Medulla oblongata (tissue), 1 donor: Measurements from ENCODE around the gene CACNA2D2.

Experiments
- DNase-seq: peaks from one replicate; pipeline ENCODE4 v3.0.0-alpha.2; 2015; ENCODE audit errors: extremely low spot score

The CACNA2D2 gene

DNA sequence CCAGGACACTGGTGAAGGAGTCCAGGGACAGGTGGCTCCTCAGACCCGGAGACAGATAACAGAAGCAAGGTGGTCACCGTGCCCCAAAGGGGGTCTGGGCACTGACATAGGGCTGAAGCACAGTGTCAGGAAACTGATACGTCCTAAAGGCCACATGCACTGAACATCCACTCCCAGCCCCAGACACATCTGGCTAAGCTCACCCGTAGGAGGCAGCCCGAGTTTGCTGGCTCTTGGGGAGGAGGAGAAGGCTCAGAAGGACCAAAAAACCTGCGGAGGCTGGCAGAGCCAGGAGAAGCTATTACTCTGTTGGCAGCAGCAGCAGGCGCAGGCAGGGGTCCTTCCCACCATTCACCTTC is 1.2 kb downstream of the CACNA2D2 start:
- DNase-seq, result no peak

DNA sequence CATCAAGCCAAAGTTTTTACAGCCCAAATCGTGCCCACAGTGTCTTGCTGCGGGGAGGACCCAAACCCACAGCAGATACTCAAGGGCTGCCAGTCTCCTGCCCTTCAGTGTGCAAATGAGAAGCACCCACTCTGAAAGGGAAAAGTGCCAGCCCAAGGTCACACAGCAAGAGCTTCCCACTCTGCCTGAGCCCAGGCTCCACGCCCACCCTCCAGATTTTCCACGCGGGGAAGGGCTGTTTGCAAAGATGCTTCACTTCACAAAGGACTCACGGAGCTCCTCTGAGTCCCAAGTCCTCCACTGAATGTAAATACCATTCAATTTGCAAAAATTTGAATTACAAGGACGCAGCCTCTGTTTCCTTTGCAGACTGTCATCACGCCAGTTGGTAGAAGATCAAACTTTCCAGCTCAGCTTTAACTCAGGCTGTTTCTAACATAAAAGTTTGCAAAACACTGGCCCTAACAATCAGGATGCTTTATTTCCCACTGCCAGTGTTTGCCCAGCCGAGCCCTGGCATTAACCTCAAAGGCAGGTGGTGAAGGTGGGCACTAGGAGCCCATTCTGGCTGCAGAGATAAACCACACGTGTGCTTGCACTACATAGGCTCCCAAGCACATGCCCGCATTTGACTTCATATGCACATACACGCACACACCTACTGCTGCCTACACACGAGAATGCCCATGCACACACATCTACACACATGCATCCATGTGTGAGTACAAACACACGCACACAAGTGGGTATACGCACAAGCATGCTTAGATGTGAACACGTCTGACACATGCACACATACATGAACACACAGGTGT is 7.6 kb downstream of the CACNA2D2 start:
- no peak for DNase-seq

GRCh38 chr3:50494126-50494525 is 9.3 kb downstream of the CACNA2D2 start:
- no peak for DNase-seq

DNA sequence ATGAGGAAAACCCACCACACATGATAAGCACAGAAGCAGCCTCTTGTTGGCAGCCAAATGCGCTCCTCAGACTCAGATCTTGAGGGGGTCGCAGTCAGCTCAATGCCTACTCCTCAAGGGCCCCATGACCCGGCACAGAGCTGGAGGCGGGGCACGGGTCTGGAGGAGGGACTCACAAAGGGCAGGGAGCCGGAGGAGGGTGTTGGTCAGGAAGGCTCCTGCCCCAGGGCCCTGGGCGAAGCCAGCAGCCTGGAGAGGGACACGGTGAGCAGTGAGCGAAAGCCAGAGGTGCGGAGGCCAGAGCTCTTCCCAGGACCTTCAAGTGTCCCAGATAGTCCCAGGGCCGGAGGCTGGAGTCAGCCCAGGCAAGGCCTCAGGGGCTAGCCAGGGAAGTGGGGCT is 9.8 kb downstream of the CACNA2D2 start:
- no peak for DNase-seq

DNA sequence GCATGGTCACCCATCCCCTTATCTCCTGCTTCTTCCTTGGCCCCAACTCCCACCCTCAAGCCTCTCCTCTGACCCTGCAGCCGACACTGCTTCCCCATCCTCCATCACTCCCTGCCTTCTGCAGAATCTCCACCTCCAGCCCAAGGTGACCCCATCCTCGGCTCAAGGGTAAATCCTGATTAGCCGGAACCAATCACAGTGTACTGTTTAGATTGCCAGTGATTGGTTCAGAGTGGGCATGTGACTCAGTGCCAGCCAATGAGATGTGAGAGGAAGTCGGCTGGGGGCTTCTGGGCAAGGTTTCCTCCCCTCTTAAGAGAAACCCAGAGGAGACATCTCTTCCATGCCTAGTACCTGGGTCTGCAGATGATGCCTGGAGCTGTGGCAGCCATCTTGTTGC is 10.3 kb downstream of the CACNA2D2 start:
- no peak for DNase-seq

DNA sequence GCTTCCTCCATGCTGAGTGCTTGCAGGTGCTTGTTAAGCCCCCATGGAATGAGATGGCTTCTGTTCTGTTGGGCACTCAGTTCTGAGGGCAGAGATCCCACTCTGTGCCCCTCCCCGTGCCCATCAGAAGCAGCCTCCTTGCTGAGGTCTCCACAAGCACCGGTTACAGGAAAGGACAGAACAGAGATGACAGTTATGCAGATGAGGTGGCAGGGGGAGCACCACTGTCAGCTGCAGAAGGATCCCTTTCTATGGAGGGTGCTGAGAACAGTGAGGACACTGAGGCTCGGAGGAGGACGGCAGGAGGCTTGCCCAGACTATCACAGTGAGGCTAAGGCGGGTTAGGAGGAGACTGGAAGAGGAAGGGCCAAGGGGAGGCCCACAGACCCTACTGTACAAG is 12.4 kb downstream of the CACNA2D2 start:
- no peak for DNase-seq

DNA sequence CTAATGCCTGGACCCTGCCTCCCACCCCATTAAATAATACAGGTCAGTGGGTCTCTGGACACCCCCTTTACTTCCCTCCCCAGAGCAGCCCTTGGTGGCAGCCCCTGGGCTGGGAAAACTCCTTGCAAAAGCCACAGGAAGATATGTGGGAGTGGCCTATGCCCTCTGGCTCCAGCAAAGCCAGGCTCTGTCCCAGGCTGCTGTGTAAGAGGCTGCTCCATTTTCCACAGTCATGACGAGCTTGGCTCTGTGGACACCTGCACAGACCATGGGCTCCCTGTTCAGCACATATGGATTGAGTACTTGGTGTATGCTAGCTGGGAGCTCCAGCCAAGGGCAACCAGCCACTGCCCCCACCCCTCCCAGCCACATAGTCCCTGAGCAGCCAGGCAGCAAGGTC is 13.0 kb downstream of the CACNA2D2 start:
- no peak for DNase-seq

- DNase-seq, result no peak
Observed at GRCh38 chr3:50487181-50487580, 16.3 kb downstream of the CACNA2D2 start.

GRCh38 chr3:50486219-50486888 is 17.1 kb downstream of the CACNA2D2 start:
- DNase-seq, result no peak

GRCh38 chr3:50484722-50485121 is 18.7 kb downstream of the CACNA2D2 start:
- DNase-seq, result no peak

GRCh38 chr3:50483374-50483773 is 20.1 kb downstream of the CACNA2D2 start:
- no peak for DNase-seq

DNA sequence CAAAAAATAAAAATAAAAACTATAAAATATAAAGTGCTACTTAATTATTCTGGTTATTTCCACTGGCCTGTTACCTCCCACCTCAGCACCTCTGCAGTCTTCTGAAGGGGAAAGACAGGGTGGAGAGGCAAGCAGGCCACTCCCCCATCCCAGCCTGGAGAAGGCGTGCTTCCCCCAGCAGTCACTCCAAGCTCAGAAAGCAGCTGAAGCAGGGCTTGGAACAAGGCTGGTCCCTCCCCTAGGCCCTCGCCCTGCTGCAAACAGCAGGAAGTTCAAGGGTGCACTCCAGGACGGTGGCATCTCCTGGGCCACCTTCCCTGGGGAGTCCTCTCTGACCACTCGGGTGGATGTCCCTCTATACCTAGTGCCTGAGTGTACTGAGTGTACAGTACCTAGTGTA is 21.4 kb downstream of the CACNA2D2 start:
- no peak for DNase-seq

DNA sequence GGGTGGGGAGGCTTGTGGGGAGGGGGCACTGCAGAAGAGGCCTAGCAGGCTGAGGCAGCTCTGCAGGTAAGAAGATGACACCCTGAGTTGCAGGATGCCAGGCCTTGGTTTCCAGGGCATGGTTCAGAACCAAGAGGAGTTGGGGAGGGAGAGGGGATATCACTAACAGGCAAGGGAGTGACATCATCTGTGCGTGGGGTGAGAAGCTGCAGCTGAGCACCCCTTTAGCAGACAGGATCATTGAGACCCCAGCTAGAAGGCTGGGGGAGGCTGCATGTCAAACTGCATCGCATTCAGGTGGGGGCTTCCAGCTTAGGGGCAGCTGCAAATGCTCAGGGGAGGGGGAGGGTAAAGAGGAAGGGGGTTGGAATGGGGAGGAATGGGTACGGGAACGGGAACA is 23.0 kb downstream of the CACNA2D2 start:
- no peak for DNase-seq

DNA sequence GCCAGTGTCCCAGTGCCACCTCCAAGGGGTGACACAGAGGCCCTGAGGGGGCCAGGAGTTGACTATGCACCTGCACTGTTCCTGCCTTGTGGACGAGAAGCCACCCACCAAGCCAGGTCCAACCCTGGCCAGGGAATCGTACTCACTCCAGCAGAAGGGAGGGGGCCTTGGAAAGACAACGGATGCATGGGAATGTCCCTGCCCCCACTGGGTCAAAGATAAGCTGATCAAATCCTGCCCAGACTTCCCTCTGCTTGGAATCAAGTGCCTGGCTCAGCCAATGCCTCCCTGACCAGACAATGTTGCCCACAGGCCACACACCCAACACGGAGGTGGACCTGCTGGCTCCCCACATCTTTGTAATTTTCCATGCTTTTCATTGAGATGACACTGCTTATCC is 23.9 kb downstream of the CACNA2D2 start:
- DNase-seq, result no peak

- DNase-seq, result no peak
Observed at GRCh38 chr3:50478671-50479260, 24.7 kb downstream of the CACNA2D2 start.

GRCh38 chr3:50478051-50478450 is 25.4 kb downstream of the CACNA2D2 start:
- no peak for DNase-seq

DNA sequence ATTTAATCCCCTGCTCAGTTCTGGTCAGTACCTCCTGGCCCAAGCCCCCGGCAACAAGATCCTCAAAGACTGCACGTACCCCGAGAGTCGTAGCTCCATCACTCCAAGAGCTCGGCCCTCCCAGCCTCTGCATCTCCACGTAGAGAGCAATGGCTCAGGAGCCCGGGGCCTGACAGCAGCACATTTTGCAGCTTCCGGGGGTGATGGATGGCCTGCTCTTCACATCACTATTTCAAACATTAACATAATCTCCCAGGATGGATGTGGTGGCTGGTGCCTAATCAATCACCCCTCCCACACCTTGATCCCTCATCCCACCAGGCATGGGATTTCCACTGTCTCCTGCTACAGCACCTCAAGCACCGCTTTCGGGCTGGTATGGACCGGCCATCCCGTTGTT is 28.1 kb downstream of the CACNA2D2 start:
- no peak for DNase-seq

DNA sequence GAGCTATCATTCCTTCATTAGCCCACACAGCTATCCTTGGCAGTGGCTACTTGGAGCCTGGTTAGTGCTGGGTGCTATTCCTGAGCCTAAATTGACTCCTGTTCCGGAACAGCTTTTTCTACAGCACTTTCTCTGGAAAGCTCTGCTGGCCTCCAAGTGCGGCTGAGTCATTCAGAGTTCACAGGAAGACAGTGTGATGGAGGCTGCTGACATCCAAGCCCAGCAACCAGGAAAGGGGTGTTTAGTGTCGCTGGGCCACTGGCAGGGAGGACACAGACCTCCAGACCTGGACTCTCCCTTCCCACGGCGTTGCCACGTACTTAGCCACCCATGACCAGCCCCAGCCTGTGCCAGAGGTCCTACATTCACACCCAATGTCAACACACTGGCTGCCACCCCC is 28.7 kb downstream of the CACNA2D2 start:
- DNase-seq, result peak; percentile 12

DNA sequence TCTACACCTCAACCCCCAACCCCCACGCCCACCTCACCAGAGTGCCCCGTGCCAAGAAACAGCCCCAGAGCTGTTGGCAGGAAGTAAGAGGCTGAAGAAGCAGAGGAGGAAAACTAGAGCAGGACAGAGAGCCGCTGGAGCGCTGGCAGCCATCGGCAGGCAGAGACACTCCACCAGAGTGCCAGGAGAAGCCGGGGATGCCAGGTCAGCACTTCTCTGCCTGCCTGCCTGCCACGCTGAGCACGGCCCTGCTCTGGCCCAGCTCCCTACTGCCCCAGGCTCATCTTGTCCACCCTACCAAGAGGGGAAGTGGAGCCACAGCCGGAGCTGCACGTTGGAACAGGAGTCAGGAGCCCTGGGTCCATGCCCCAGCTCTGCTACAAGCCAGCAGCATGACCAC is 29.7 kb downstream of the CACNA2D2 start:
- peak; percentile 38 for DNase-seq

DNA sequence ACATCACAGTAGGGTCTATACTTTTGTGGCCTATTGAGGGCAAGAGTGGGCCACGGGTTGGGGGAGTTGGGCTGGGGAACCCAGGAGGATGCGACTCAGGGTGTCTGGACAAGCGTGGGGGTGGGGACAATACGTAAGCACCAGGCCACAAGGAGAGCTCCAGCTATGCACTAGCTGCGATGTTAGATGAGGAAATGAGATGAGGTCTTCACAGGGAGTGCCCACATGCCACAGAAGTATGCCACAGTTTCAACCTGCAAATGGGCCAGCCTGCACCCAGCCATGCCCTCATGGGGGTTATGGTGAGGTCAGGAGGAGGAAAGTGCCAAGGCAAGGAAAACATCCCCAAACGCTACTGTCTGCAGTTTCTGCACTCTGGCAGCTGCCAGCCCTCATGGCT is 30.5 kb downstream of the CACNA2D2 start:
- DNase-seq, result no peak

- DNase-seq, result no peak
Observed at GRCh38 chr3:50470658-50471057, 32.8 kb downstream of the CACNA2D2 start.

- no peak for DNase-seq
Observed at GRCh38 chr3:50467919-50468318, 35.5 kb downstream of the CACNA2D2 start.

DNA sequence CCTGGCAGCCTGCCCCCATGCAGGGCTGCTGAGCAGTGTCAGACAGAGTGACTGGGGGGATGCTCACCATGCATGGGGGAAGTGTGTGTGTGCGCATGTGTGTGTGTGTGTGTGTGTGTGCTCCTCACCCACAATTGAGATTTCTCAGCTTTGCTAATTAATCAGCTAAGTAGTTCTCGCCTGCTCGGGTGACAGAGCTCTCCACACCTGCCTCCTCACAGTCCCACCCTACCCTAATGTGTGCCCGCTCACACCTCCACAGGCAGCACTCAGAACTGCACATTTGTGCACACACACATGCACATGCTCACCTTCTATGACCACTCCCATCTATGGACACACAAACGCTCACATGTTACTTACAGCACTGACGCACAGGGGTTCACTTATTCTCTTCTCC is 37.3 kb downstream of the CACNA2D2 start:
- DNase-seq, result no peak
